A549 (cell line): ENCODE results near the gene PRMT7.

Experiments
- CTCF ChIP-seq: fragments of >200 bp; sonication (Bioruptor Twin); formaldehyde crosslinking; IDR thresholded peaks from 3 replicates; pipeline ENCODE4 v1.5.1; 2016
- EP300 ChIP-seq, 2 experiments: fragments of >200 bp; sonication (Bioruptor Twin); formaldehyde crosslinking; IDR thresholded peaks; 2 replicates in 1 of 2; 3 replicates in 1 of 2; pipeline ENCODE4 v1.6.1; 2016 to 2017
- MAFK ChIP-seq: fragments of 450-650 bp; IDR thresholded peaks from 2 replicates; pipeline ENCODE4 v1.6.1; 2014; ENCODE audit not compliant: partially characterized antibody
- MYC ChIP-seq: IDR thresholded peaks from 2 replicates; pipeline ENCODE4 v1.6.1; 2012; ENCODE audit warnings: mild to moderate bottlenecking, inconsistent platforms, low read length, improper control_type of control experiment, borderline replicate concordance
- POLR2A ChIP-seq: IDR thresholded peaks from 2 replicates; pipeline ENCODE4 v1.6.1; 2012; ENCODE audit warnings: mild to moderate bottlenecking, low read length
- SMC3 ChIP-seq: fragments of >200 bp; sonication (Bioruptor Twin); formaldehyde crosslinking; IDR thresholded peaks from 3 replicates; pipeline ENCODE4 v1.6.1; 2018; ENCODE audit warnings: inconsistent platforms

- TF ChIP-seq CTCF: no peak
- peak; percentile 10 for TF ChIP-seq MAFK
- peak in 1 of 2 experiments; percentile 38; a peak in 1 of 5 replicates for TF ChIP-seq EP300 (IDR thresholded peaks at IDR 0.05)
- peak; percentile 22; the same call in 1 of the 2 replicates for TF ChIP-seq POLR2A
- no peak for TF ChIP-seq MYC
- TF ChIP-seq SMC3: no peak
Observed at GRCh38 chr16:68265078-68265920, 45.5 kb upstream of the PRMT7 start.
